Uterus (tissue), 4 donors: ENCODE measurements around the gene HOXD12. TPM values are rescaled to one million over a fixed set of nuclear protein-coding genes. Genes with fewer than 3 reads are reported as not detected.

ENCODE experiments used
- DNase-seq, 2 donors: peaks; one replicate each; pipeline ENCODE4 v3.0.0-alpha.2; 2019 to 2020
- H3K27ac ChIP-seq, 2 donors: fragments of 200-600 bp; sonication (generic); 1 replicate in 1 of 2; 2 replicates in 1 of 2; pipeline ENCODE4 v1.5.1; 2016 to 2018
- H3K27me3 ChIP-seq, 2 donors: fragments of 200-600 bp; sonication (generic); one replicate each; pipeline ENCODE4 v1.5.1; 2018 to 2019; ENCODE audit warnings: control low read depth in 1 of 2
- H3K36me3 ChIP-seq, 2 donors: fragments of 200-600 bp; sonication (generic); one replicate each; pipeline ENCODE4 v1.5.1; 2019; ENCODE audit warnings: control low read depth in 1 of 2
- H3K4me1 ChIP-seq, 2 donors: fragments of 200-600 bp; sonication (generic); one replicate each; pipeline ENCODE4 v1.5.1; 2018 to 2019; ENCODE audit warnings: control low read depth in 1 of 2
- H3K4me3 ChIP-seq, 2 donors: fragments of 200-600 bp; sonication (generic); 1 replicate in 1 of 2; 2 replicates in 1 of 2; pipeline ENCODE4 v1.5.1; 2018 to 2019; ENCODE audit warnings: mild to moderate bottlenecking in 1 of 2
- H3K9me3 ChIP-seq, 2 donors: fragments of 200-600 bp; sonication (generic); one replicate each; pipeline ENCODE4 v1.5.1; 2019; ENCODE audit warnings: control low read depth in 1 of 2
- CTCF ChIP-seq, 4 experiments: fragments of 200-600 bp in 2 of 4; fragments of 450-650 bp in 2 of 4; sonication (generic) in 2 of 4; IDR thresholded peaks; one replicate each; pipeline ENCODE4 v1.5.1; 2016 to 2019; ENCODE audit warnings: antibody characterized with exemption in 4 of 4, mild to moderate bottlenecking in 2 of 4, moderate library complexity in 1 of 4
- POLR2A ChIP-seq, 2 donors: fragments of 450-650 bp; IDR thresholded peaks; one replicate each; pipeline ENCODE4 v1.6.1; 2016; ENCODE audit warnings: antibody characterized with exemption in 2 of 2, mild to moderate bottlenecking in 1 of 2, moderate library complexity in 1 of 2
- intact Hi-C: fragments of 100-400 bp; cut with DNase I; formaldehyde crosslinking; loops from one replicate; pipeline ENCODE4 v1.15.1; 2023; ENCODE audit warnings: low total_unique reads
- total RNA-seq, 4 donors: library from RNA; depleted of rRNA in 3 of 4; stranded (reverse); fragments of >200 nt in 3 of 4; gene quantifications; one replicate each; pipeline versions ENCODE4 v1.1.0 to v1.2.4, GENCODE V29; 2014 to 2023
- donor health status: DM: yes; HTN: yes; CAD: no.

Gene HOXD12
- total RNA-seq, 4 donors from 2014 or later: 0.76 TPM; not detected in 3

DNA sequence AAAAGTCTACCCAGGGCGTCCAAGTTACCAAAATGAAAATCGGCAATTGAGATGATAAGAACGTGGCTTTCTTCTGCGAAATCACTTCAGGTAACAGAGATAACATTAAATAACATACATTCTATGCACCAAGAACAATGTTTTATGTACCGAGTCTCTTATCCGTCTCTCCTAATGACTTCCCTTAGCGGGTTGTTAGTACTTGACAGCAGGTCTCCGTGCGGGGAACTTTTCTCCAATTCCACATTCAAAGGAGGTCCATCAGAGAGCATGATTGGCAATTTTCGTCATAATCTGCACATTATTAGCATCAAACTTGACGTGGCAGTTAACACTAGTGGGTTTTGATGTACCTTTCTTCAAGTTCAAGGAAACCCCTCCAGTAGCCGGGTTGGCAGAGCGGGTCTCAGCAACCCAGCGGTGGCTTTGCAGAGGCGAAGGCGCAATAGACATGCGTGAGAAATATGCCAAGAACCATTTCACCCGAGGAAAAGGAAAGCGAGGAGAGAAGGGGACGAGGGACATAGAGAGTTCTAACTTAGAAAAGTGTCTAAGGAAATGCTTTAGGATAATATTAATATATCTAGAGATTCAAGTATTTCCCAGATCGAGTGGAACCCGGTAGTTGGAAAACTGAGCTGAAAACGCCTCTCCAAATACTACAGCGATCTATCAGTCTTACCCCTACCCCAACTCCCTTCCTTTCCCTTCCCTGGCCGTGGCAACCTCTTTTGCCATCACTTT is 20.9 kb upstream of the HOXD12 start:
- intact Hi-C loops: no loop called here
- Histone ChIP-seq H3K27ac (no peak overlapping the region), H3K27me3 (peaks cover 71 to 91% of the 10 kb centered on the region in 2 donors), H3K9me3 (no peaks in the 10 kb centered on the region), H3K36me3 (no peaks in the 10 kb centered on the region), H3K4me1 (peaks cover 0 to 11% of the 10 kb centered on the region in 2 donors), H3K4me3 (no peak overlapping the region)
- no peak for DNase-seq
- TF ChIP-seq POLR2A (IDR thresholded peaks at IDR 0.05) (no peak), CTCF (IDR thresholded peaks at IDR 0.05) (no peak)

GRCh38 chr2:176079285-176079830 is 20.2 kb upstream of the HOXD12 start:
- Histone ChIP-seq H3K9me3 (no peaks in the 10 kb centered on the region), H3K4me3 (no peak overlapping the region), H3K36me3 (no peaks in the 10 kb centered on the region), H3K4me1 (peaks cover 0 to 11% of the 10 kb centered on the region in 2 donors), H3K27ac (no peak overlapping the region), H3K27me3 (peaks cover 76 to 91% of the 10 kb centered on the region in 2 donors)
- no peak for DNase-seq
- no peak for TF ChIP-seq POLR2A (IDR thresholded peaks at IDR 0.05)
- TF ChIP-seq CTCF (IDR thresholded peaks at IDR 0.05): no peak
- intact Hi-C loops: no loop called here

- no peaks in the 10 kb centered on the region for H3K9me3 ChIP-seq
- peaks cover 78 to 93% of the 10 kb centered on the region in 2 donors for H3K27me3 ChIP-seq
- no peak for DNase-seq
- intact Hi-C loops: loop anchor here (10.0 kb wide), 1 partner anchor 395 kb away; no protein-coding TSS in a partner anchor
- H3K36me3 ChIP-seq: no peaks in the 10 kb centered on the region
- no peak overlapping the region for H3K4me3 ChIP-seq
- H3K27ac ChIP-seq: no peak overlapping the region
- peaks cover 0 to 11% of the 10 kb centered on the region in 2 donors for H3K4me1 ChIP-seq
- TF ChIP-seq CTCF (IDR thresholded peaks at IDR 0.05) (peak in 1 of 4 experiments; percentile 31), POLR2A (IDR thresholded peaks at IDR 0.05) (no peak)
Observed at GRCh38 chr2:176079831-176080539, 19.6 kb upstream of the HOXD12 start.

- Histone ChIP-seq H3K36me3 (no peaks in the 10 kb centered on the region), H3K4me3 (no peak overlapping the region), H3K9me3 (no peaks in the 10 kb centered on the region), H3K27me3 (peaks cover 86 to 92% of the 10 kb centered on the region in 2 donors), H3K27ac (no peak overlapping the region), H3K4me1 (peaks cover 0 to 11% of the 10 kb centered on the region in 2 donors)
- intact Hi-C loops: loop anchor here (10.0 kb wide), 1 partner anchor 396 kb away; no protein-coding TSS in a partner anchor
- no peak for DNase-seq
- TF ChIP-seq POLR2A (IDR thresholded peaks at IDR 0.05) (no peak), CTCF (IDR thresholded peaks at IDR 0.05) (no peak)
Observed at GRCh38 chr2:176080540-176081375, 18.8 kb upstream of the HOXD12 start.
